Coronary artery (tissue), 2 donors: ENCODE results near the gene NRARP.

Experiments used
- DNase-seq: peaks from one replicate; pipeline ENCODE4 v3.0.0-alpha.2; 2017; ENCODE audit warnings: low spot score
- H3K27ac ChIP-seq, 2 donors: fragments of 200-600 bp; sonication (generic); one replicate each; pipeline ENCODE4 v1.5.1; 2016 to 2019
- H3K4me3 ChIP-seq: fragments of 200-600 bp; sonication (generic); 2 replicates; pipeline ENCODE4 v1.5.1; 2016; ENCODE audit warnings: mild to moderate bottlenecking, moderate library complexity
- TF ChIP-seq, protein P1 (sequence below): fragments of 200-600 bp; sonication (generic); IDR thresholded peaks from one replicate; pipeline ENCODE4 v1.5.1; 2019; ENCODE audit warnings: antibody characterized with exemption

NRARP gene

DNA sequence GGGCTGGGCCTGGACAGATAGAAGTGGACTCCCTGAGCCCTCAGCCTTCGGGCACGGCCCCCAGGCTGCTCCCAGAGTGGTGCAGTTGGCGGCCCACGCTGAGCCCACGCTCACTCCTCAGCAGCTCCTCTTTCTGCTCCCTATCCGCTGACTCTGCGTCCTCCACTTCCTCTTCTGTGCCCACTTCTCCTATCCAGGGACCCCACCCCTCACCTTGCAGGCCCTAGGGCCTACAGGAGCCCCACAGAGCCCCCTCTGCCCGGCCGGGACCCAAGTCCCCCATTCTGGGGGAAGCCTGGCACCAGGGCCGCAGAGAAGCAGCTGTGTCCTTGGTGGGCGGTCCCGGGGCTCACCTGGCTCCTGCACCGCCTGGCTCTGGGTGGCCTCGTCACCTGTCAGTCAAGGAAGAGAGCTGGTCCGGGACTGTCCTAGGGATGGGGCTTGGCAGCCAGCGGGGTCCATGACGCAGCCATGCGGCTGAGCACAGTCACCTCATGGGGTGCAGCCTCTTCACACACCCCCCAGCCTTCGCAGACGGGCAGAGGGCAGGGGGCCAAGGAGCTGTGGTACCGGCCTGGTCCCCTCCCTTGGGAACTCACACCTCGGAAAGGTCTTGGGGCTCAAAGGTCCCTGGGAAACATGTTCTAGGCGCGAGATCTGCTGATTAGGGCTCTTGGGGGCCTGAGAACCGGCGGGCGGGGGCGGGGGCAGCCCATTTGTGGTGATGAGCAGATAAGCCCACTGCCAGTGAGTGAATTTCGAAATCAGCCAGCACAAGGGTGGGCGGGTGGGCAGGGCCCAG, 5.4 kb upstream of the NRARP start:
- DNase-seq, result no peak
- Histone ChIP-seq H3K27ac (no peak overlapping the region), H3K4me3 (peak overlapping the region; percentile 10)
- TF ChIP-seq, protein P1, sequence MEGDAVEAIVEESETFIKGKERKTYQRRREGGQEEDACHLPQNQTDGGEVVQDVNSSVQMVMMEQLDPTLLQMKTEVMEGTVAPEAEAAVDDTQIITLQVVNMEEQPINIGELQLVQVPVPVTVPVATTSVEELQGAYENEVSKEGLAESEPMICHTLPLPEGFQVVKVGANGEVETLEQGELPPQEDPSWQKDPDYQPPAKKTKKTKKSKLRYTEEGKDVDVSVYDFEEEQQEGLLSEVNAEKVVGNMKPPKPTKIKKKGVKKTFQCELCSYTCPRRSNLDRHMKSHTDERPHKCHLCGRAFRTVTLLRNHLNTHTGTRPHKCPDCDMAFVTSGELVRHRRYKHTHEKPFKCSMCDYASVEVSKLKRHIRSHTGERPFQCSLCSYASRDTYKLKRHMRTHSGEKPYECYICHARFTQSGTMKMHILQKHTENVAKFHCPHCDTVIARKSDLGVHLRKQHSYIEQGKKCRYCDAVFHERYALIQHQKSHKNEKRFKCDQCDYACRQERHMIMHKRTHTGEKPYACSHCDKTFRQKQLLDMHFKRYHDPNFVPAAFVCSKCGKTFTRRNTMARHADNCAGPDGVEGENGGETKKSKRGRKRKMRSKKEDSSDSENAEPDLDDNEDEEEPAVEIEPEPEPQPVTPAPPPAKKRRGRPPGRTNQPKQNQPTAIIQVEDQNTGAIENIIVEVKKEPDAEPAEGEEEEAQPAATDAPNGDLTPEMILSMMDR, result no peak

DNA sequence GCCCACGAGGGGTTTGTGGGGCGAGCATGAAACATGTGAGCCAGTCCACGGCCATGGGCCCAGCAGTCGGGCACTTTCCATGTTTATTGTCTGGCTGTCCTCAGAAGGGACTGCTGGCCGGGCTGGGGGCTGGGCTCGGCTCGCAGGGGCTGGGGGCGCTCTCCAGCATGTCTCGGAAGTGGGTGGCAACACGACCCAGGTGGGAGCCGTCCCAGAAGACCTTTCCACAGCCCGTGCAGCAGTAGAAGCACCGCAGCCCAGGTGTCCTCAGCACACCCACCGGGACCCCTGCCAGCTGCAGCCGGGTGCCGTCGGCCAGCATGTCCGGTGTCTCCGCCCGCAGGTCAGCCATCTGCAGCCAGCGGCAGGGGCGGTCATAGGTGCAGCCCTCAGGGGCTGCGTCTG, 4.8 kb upstream of the NRARP start:
- no peak for DNase-seq
- TF ChIP-seq, protein P1, result no peak
- peak overlapping the region in 1 of 2 donors; percentile 80 for H3K27ac ChIP-seq
- H3K4me3 ChIP-seq, result peak overlapping the region; percentile 10

DNA sequence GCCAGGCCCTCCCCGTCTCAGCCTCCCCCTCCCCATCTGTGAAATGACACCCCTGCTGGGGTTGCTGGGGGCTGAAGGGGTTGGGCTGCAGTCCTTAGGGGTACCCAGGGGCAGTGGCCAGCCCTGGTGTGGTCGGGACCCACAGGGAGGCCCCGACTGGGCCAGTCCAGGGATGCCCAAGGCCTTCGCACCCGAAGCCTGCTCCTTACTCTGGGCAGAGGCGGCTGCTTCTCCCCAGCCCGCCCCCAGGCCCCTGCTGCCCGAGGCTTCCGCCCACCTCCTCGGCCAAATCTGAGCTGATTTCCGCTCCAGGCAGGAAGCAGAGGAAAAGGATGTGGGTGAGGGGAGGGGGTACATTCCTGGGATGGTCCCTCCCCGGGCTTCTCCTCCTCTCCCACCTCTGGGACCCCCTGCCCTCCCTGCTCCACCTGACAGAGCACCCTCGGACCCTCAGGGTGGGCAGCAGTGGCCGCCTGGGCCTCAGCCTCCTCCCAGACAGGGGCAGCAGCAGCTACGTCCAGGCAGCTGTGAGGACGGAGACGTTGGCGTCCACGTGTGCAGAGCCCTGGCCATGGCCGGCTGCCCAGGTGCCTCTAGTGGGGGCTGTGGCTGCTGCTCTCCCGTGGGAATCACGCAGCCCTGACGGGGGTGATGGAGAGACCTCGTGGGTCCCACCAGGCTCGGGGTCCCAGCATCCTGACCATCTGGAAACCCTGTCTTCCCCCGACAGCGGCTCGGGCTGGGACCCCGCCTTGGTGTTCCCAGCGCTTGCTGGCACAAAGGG, 4.2 kb upstream of the NRARP start:
- Histone ChIP-seq H3K4me3 (peak overlapping the region; percentile 50), H3K27ac (peak overlapping the region in 1 of 2 donors; percentile 80)
- TF ChIP-seq, protein P1, result no peak
- DNase-seq, result peak; percentile 70

DNA sequence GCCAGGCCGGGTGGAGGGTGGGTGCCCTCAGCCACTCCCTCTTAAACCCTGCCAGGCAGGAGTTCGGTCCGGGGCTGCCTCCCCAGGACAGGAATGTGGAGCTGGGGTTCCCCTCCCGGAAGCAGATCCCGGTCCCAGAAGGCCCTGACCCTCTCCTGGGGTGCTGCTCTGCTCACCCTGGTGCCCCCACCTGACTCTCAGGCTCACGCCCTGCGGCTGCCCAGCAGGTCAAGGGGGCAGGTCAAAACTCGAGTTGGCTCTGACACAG, 3.7 kb upstream of the NRARP start:
- Histone ChIP-seq H3K4me3 (peak overlapping the region; percentile 50), H3K27ac (peak overlapping the region in 1 of 2 donors; percentile 80)
- TF ChIP-seq, protein P1, result no peak
- DNase-seq, result no peak

DNA sequence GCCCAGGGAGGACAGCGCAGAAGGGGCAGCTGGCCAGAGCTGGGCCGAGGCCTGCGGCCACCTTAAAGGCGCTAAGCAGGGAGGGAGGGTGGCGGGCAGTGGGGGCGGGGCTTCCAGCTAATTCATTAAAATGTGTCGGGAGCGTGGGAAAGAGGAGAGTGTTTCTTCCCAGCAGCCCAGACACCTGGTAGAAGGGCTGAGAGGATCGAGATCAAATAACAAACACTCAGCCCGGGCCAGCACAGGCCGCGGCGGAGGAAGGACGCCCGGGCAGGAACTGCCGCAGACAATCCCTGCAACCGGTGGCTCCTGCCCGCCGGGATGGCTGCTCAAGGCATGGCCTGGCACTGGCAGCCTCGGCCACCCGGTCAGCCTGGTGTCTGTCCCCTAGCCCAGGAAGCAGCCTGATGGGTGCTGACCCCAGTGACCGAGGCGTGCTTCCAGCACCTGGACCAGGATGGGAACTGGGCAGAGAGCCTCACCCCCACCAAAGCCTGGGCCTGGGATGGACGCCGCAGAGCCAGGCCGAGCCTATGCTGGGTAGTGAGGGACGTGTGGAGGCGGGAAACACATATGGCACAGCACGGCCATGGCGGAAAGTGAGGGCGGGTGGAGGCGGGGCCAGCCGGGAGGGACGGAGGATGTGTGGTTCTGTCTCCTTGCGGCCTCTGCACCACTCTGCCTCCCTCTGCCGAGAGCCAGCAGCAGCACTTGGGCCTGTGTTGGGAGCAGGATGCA, 3.2 kb upstream of the NRARP start:
- Histone ChIP-seq H3K4me3 (peak overlapping the region; percentile 50), H3K27ac (peak overlapping the region in 1 of 2 donors; percentile 80)
- DNase-seq, result no peak
- TF ChIP-seq, protein P1, result no peak

DNA sequence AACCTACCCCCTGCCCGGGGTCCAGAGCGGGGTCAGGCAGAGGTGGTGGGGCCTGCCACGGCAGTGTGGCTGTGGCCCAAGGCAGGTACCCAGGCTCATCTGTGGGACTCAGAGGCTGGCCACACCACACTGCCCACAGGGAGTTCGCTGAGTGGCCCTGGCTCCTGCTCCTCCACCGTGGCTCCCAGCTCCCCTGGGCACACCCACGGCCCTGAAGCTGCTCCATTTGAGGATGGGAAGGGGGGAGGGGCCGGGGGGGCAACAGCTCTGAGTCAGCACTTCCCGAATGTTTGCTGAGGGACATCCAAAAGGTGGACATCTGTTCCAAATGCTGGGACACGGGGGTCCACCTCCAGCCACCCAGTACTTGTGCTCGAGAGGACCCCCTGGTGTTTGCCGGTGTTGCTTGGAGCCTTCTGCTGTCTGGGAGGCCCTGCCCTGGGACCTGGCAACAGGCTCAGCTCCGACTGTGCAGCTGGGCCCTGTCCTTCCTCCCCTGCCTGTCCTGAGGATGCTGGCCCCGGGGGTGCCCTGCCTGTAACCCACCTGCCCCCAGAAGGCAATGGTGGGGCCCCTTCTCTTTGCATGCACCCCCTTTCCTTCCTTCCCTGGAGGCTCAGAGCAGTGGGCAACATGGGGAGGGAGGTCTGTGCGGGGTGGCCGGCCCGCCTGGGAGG, 2.5 kb upstream of the NRARP start:
- H3K27ac ChIP-seq, result peak overlapping the region in 1 of 2 donors; percentile 80
- TF ChIP-seq, protein P1, result no peak
- H3K4me3 ChIP-seq, result peak overlapping the region; percentile 50
- no peak for DNase-seq
